ENCODE data around the gene UGCG.
"Not testable (repeated sequence)": the region's sequence is repeated elsewhere in the genome, so short reads cannot be mapped to it uniquely, and the experiment has no call there.

DNA sequence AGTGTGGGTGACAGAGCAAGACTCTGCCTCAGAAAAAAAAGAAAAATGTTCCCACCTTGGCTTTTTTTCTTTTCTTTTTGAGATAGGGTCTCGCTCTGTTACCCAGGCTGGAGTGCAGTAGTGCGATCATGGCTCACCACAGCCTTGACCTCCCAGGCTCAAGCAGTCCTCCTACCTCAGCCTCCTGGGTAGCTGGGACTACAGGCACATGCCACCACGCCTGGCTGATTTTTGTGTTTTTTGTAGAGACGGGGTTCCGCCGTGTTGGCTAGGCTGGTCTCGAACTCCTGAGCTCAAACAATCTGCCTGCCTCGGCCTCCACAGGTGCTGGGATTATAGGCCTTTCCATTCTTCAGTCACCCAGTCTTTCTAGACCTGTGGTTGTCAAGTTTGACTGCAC is 6.9 kb downstream of the UGCG start:
- TF ChIP-seq, protein P1, sequence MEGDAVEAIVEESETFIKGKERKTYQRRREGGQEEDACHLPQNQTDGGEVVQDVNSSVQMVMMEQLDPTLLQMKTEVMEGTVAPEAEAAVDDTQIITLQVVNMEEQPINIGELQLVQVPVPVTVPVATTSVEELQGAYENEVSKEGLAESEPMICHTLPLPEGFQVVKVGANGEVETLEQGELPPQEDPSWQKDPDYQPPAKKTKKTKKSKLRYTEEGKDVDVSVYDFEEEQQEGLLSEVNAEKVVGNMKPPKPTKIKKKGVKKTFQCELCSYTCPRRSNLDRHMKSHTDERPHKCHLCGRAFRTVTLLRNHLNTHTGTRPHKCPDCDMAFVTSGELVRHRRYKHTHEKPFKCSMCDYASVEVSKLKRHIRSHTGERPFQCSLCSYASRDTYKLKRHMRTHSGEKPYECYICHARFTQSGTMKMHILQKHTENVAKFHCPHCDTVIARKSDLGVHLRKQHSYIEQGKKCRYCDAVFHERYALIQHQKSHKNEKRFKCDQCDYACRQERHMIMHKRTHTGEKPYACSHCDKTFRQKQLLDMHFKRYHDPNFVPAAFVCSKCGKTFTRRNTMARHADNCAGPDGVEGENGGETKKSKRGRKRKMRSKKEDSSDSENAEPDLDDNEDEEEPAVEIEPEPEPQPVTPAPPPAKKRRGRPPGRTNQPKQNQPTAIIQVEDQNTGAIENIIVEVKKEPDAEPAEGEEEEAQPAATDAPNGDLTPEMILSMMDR (conservative IDR thresholded peaks at IDR 0.05; ENCODE audit: low read depth, low read length) = not testable (repeated sequence)
- TF ChIP-seq, protein P2, sequence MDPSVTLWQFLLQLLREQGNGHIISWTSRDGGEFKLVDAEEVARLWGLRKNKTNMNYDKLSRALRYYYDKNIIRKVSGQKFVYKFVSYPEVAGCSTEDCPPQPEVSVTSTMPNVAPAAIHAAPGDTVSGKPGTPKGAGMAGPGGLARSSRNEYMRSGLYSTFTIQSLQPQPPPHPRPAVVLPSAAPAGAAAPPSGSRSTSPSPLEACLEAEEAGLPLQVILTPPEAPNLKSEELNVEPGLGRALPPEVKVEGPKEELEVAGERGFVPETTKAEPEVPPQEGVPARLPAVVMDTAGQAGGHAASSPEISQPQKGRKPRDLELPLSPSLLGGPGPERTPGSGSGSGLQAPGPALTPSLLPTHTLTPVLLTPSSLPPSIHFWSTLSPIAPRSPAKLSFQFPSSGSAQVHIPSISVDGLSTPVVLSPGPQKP (IDR thresholded peaks at IDR 0.05; ENCODE audit: borderline replicate concordance, low read depth, low read length) = not testable (repeated sequence)
- TF ChIP-seq RFX5 (IDR thresholded peaks at IDR 0.05; ENCODE audit: low read depth, low read length); SMC3 (IDR thresholded peaks at IDR 0.05; ENCODE audit: low read depth, low read length); POLR2A (IDR thresholded peaks at IDR 0.05; ENCODE audit: low read depth, low read length); RAD21 (IDR thresholded peaks at IDR 0.05; ENCODE audit: low read length); CEBPB (IDR thresholded peaks at IDR 0.05; ENCODE audit: low read depth, low read length): not testable (repeated sequence)
- TF ChIP-seq, protein P3, sequence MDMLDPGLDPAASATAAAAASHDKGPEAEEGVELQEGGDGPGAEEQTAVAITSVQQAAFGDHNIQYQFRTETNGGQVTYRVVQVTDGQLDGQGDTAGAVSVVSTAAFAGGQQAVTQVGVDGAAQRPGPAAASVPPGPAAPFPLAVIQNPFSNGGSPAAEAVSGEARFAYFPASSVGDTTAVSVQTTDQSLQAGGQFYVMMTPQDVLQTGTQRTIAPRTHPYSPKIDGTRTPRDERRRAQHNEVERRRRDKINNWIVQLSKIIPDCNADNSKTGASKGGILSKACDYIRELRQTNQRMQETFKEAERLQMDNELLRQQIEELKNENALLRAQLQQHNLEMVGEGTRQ (IDR thresholded peaks at IDR 0.05; ENCODE audit: low read depth, low read length) = not testable (repeated sequence)
